ENCODE data around the gene EMILIN1. TPM values are rescaled to one million over a fixed set of nuclear protein-coding genes. Genes with fewer than 3 reads are reported as not detected.
A peak's percentile ranks its signal among the peaks of the same experiment; 100 is the strongest.

EMILIN1 gene
- total and polyA plus RNA-seq, 10 of the 15 experiments (the other 5 are each of a cell fraction or from before 2014, with no cell fraction given): 0.01 to 2.3 (median 1.2) TPM; not detected in 2

DNA sequence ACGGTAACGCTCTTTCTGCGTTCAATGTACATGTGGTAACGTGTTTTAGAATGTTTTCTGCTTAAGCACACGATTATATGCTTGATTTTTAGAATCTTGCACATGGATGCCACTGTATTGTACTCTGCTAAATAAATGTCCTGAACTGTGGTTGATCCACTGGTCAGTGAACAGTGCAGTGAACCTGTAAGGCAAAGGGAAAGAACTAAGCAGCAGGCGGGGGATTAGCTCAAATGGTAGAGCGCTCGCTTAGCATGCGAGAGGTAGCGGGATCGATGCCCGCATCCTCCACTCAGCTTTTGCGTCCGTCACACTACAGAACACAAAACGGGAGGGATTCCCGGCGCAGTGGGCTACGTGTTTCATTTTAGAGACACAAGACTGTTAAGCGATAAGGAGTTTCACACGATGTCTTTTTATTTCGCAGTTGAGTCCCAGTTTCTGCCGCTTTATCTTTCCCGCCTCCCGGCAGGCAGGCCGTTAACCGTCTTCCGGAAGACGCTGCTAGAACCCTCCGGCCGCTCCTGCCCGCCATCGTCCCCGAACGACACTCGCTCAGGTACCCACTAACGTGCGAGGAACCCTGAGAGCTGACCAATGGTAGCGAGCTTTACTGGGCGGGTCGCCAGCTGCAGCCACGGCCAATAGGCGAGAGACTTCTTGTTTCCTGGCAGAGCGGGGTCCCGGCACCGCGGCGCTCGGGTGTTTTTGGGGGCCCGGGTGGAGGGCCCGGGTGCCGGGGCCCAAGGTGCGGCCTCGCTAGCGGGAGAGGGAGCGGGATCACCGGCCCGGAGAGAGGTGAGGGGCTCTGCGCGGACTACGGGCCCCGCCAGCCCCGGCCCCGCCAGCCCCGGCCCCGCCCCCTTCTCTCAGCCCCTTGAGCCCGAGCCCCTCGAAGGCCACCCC lies 27.2 kb upstream of the EMILIN1 start, which contains the start of gene AGBL5 (continued):
- TF ChIP-seq, protein P1, sequence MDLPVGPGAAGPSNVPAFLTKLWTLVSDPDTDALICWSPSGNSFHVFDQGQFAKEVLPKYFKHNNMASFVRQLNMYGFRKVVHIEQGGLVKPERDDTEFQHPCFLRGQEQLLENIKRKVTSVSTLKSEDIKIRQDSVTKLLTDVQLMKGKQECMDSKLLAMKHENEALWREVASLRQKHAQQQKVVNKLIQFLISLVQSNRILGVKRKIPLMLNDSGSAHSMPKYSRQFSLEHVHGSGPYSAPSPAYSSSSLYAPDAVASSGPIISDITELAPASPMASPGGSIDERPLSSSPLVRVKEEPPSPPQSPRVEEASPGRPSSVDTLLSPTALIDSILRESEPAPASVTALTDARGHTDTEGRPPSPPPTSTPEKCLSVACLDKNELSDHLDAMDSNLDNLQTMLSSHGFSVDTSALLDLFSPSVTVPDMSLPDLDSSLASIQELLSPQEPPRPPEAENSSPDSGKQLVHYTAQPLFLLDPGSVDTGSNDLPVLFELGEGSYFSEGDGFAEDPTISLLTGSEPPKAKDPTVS (IDR thresholded peaks at IDR 0.05; ENCODE audit: low read depth, low read length): peak; percentile 34; the same call in 1 of the 2 replicates
- TF ChIP-seq PAX8 (IDR thresholded peaks at IDR 0.05): no peak
- 0 out of 2 replicates have a peak, but pooled peaks have one; percentile 27 for TF ChIP-seq DPF2 (IDR thresholded peaks at IDR 0.05)
- peak; percentile 41; the same call in 1 of the 2 replicates for TF ChIP-seq CREM (IDR thresholded peaks at IDR 0.05; ENCODE audit: low read depth)
- peak; percentile 25; the same call in 1 of the 2 replicates for TF ChIP-seq GABPA (IDR thresholded peaks at IDR 0.05; ENCODE audit: low read depth)
- TF ChIP-seq ZBED1 (IDR thresholded peaks at IDR 0.05; ENCODE audit: borderline replicate concordance): peak; percentile 92
- 0 out of 2 replicates have a peak, but pooled peaks have one; percentile 9 for TF ChIP-seq SMC3 (IDR thresholded peaks at IDR 0.05; ENCODE audit: borderline replicate concordance, low read length)
- TF ChIP-seq MYC (IDR thresholded peaks at IDR 0.05; ENCODE audit: insufficient read depth, insufficient read length, insufficient replicate concordance, low read length, severe bottlenecking): no peak
- TF ChIP-seq, protein P2, sequence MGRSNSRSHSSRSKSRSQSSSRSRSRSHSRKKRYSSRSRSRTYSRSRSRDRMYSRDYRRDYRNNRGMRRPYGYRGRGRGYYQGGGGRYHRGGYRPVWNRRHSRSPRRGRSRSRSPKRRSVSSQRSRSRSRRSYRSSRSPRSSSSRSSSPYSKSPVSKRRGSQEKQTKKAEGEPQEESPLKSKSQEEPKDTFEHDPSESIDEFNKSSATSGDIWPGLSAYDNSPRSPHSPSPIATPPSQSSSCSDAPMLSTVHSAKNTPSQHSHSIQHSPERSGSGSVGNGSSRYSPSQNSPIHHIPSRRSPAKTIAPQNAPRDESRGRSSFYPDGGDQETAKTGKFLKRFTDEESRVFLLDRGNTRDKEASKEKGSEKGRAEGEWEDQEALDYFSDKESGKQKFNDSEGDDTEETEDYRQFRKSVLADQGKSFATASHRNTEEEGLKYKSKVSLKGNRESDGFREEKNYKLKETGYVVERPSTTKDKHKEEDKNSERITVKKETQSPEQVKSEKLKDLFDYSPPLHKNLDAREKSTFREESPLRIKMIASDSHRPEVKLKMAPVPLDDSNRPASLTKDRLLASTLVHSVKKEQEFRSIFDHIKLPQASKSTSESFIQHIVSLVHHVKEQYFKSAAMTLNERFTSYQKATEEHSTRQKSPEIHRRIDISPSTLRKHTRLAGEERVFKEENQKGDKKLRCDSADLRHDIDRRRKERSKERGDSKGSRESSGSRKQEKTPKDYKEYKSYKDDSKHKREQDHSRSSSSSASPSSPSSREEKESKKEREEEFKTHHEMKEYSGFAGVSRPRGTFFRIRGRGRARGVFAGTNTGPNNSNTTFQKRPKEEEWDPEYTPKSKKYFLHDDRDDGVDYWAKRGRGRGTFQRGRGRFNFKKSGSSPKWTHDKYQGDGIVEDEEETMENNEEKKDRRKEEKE (IDR thresholded peaks at IDR 0.05): no peak; the same call in 1 of the 2 replicates
- peak; percentile 88 for TF ChIP-seq KLF5 (IDR thresholded peaks at IDR 0.05; ENCODE audit: partially characterized antibody)
- TF ChIP-seq, protein P3, sequence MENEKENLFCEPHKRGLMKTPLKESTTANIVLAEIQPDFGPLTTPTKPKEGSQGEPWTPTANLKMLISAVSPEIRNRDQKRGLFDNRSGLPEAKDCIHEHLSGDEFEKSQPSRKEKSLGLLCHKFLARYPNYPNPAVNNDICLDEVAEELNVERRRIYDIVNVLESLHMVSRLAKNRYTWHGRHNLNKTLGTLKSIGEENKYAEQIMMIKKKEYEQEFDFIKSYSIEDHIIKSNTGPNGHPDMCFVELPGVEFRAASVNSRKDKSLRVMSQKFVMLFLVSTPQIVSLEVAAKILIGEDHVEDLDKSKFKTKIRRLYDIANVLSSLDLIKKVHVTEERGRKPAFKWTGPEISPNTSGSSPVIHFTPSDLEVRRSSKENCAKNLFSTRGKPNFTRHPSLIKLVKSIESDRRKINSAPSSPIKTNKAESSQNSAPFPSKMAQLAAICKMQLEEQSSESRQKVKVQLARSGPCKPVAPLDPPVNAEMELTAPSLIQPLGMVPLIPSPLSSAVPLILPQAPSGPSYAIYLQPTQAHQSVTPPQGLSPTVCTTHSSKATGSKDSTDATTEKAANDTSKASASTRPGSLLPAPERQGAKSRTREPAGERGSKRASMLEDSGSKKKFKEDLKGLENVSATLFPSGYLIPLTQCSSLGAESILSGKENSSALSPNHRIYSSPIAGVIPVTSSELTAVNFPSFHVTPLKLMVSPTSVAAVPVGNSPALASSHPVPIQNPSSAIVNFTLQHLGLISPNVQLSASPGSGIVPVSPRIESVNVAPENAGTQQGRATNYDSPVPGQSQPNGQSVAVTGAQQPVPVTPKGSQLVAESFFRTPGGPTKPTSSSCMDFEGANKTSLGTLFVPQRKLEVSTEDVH (IDR thresholded peaks at IDR 0.05; ENCODE audit: low read depth, partially characterized antibody): peak; percentile 74
- TF ChIP-seq, protein P4, sequence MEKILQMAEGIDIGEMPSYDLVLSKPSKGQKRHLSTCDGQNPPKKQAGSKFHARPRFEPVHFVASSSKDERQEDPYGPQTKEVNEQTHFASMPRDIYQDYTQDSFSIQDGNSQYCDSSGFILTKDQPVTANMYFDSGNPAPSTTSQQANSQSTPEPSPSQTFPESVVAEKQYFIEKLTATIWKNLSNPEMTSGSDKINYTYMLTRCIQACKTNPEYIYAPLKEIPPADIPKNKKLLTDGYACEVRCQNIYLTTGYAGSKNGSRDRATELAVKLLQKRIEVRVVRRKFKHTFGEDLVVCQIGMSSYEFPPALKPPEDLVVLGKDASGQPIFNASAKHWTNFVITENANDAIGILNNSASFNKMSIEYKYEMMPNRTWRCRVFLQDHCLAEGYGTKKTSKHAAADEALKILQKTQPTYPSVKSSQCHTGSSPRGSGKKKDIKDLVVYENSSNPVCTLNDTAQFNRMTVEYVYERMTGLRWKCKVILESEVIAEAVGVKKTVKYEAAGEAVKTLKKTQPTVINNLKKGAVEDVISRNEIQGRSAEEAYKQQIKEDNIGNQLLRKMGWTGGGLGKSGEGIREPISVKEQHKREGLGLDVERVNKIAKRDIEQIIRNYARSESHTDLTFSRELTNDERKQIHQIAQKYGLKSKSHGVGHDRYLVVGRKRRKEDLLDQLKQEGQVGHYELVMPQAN (conservative IDR thresholded peaks at IDR 0.05): peak; percentile 61
- peak; percentile 98; the same call in 1 of the 2 replicates for TF ChIP-seq WRNIP1 (IDR thresholded peaks at IDR 0.05; ENCODE audit: borderline replicate concordance, low read depth, low read length)
- TF ChIP-seq NFYB (IDR thresholded peaks at IDR 0.05; ENCODE audit: insufficient read depth, low read depth, low read length): peak; percentile 83

All from GM12878 (cell line).